ENCODE results near the gene C2orf80. TPM values are rescaled to one million over a fixed set of nuclear protein-coding genes. Genes with fewer than 3 reads are reported as not detected.

C2orf80 gene
- total RNA-seq, 3 donors from 2014 or later (not counting 1 experiment from before 2014, with no cell fraction given), result not detected

- Histone ChIP-seq H3K9me3 (ENCODE audit: control insufficient read depth, insufficient read depth, low read length) (no peaks in the 10 kb centered on the region), H3K36me3 (ENCODE audit: control insufficient read depth, insufficient read depth, low read length) (no peaks in the 10 kb centered on the region), H3K4me3 (ENCODE audit: low read length) (no peak overlapping the region), H3K27me3 (ENCODE audit: control insufficient read depth, insufficient read depth, low read length) (peaks cover 3% of the 10 kb centered on the region), H3K27ac (ENCODE audit: low read length) (no peak overlapping the region), H3K4me1 (ENCODE audit: control insufficient read depth, insufficient read depth, low read length) (peaks cover 2% of the 10 kb centered on the region)
- TF ChIP-seq CTCF (IDR thresholded peaks at IDR 0.05), result no peak
- ATAC-seq (no peak), DNase-seq (no peak)
- H3K9me3 Mint-ChIP-seq, result no peaks in the 10 kb centered on the region
- WGBS (ENCODE audit: insufficient coverage), result 71% methylated on average over 1 of the region's 4 CpGs
- no peak overlapping the region for H3K4me3 Mint-ChIP-seq
- H3K4me1 Mint-ChIP-seq, result peaks cover 0 to 6% of the 10 kb centered on the region in 2 donors
- peaks cover 19 to 21% of the 10 kb centered on the region in 2 donors for H3K27me3 Mint-ChIP-seq (ENCODE audit: low read depth in 2 of 2)
- intact Hi-C loops (cut with micrococcal nuclease), result no loop called here
- no peak overlapping the region for H3K27ac Mint-ChIP-seq
- H3K36me3 Mint-ChIP-seq, result no peaks in the 10 kb centered on the region
Observed at GRCh38 chr2:208179028-208179609, 10.7 kb downstream of the C2orf80 start.

- Histone ChIP-seq H3K9me3 (ENCODE audit: control insufficient read depth, insufficient read depth, low read length) (no peaks in the 10 kb centered on the region), H3K4me3 (ENCODE audit: low read length) (no peak overlapping the region), H3K27ac (ENCODE audit: low read length) (no peak overlapping the region), H3K36me3 (ENCODE audit: control insufficient read depth, insufficient read depth, low read length) (no peaks in the 10 kb centered on the region), H3K27me3 (ENCODE audit: control insufficient read depth, insufficient read depth, low read length) (no peaks in the 10 kb centered on the region), H3K4me1 (ENCODE audit: control insufficient read depth, insufficient read depth, low read length) (no peaks in the 10 kb centered on the region)
- 89% methylated on average over 6 of the region's 6 CpGs for WGBS (ENCODE audit: insufficient coverage)
- peaks cover 8 to 14% of the 10 kb centered on the region in 2 donors for H3K27me3 Mint-ChIP-seq (ENCODE audit: low read depth in 2 of 2)
- TF ChIP-seq CTCF (IDR thresholded peaks at IDR 0.05), result no peak
- H3K36me3 Mint-ChIP-seq, result no peaks in the 10 kb centered on the region
- H3K27ac Mint-ChIP-seq, result no peak overlapping the region
- H3K4me3 Mint-ChIP-seq, result no peak overlapping the region
- peak in 1 of 2 donors; percentile 4 for DNase-seq
- no peak for ATAC-seq
- intact Hi-C loops (cut with micrococcal nuclease), result loop anchor here (1.0 kb wide), 1 partner anchor 79 kb away; no protein-coding TSS in a partner anchor
- peaks cover 0 to 10% of the 10 kb centered on the region in 2 donors for H3K4me1 Mint-ChIP-seq
- H3K9me3 Mint-ChIP-seq, result no peaks in the 10 kb centered on the region
Observed at GRCh38 chr2:208175840-208176153, 14.0 kb downstream of the C2orf80 start.

- no peaks in the 10 kb centered on the region for H3K36me3 Mint-ChIP-seq
- H3K4me3 ChIP-seq (ENCODE audit: low read length), result no peak overlapping the region
- H3K9me3 Mint-ChIP-seq, result no peaks in the 10 kb centered on the region
- peaks cover 0 to 10% of the 10 kb centered on the region in 2 donors for H3K4me1 Mint-ChIP-seq
- no peak overlapping the region for H3K27ac ChIP-seq (ENCODE audit: low read length)
- H3K36me3 ChIP-seq (ENCODE audit: control insufficient read depth, insufficient read depth, low read length), result no peaks in the 10 kb centered on the region
- H3K9me3 ChIP-seq (ENCODE audit: control insufficient read depth, insufficient read depth, low read length), result no peaks in the 10 kb centered on the region
- peak; percentile 89 for TF ChIP-seq CTCF (IDR thresholded peaks at IDR 0.05)
- peak; percentile 88 to 99 (median 99) for ATAC-seq
- no peaks in the 10 kb centered on the region for H3K4me1 ChIP-seq (ENCODE audit: control insufficient read depth, insufficient read depth, low read length)
- intact Hi-C loops (cut with micrococcal nuclease), result loop anchor here (1.0 kb wide), 1 partner anchor 79 kb away; no protein-coding TSS in a partner anchor
- H3K27me3 Mint-ChIP-seq (ENCODE audit: low read depth in 2 of 2), result peaks cover 8 to 14% of the 10 kb centered on the region in 2 donors
- DNase-seq, result peak; percentile 29 to 77
- 51% methylated on average over 19 of the region's 21 CpGs for WGBS (ENCODE audit: insufficient coverage)
- H3K4me3 Mint-ChIP-seq, result no peak overlapping the region
- no peaks in the 10 kb centered on the region for H3K27me3 ChIP-seq (ENCODE audit: control insufficient read depth, insufficient read depth, low read length)
- H3K27ac Mint-ChIP-seq, result no peak overlapping the region
Observed at GRCh38 chr2:208175069-208175839, 14.6 kb downstream of the C2orf80 start.
